Measurements from ENCODE around the gene KIF21A. TPM values are rescaled to one million over a fixed set of nuclear protein-coding genes. Genes with fewer than 3 reads are reported as not detected.

Gene KIF21A
- total RNA-seq, 1 donor from 2014 or later = 37.4 TPM

DNA sequence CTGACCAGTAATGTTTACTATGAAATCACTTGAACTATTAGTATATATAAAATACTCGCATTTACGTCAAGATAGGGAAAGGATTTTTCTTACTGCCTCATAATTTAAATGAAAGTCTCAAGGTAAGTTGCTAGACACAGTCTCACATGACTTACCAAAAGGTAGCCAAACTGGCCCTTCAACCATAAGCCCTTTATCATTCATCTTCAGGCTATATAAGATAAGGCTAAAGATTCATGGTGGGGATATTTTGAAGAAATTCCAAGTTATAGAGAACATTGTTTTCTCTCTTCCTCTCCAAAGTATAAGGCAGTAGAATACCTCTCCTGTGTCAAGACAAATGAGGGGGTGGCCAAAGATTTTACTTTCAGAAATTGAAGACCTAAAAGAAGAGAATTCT is 23.4 kb downstream of the KIF21A start:
- Histone ChIP-seq H3K36me3 (ENCODE audit: control insufficient read depth, insufficient read depth, low read length) (no peaks in the 10 kb centered on the region), H3K4me3 (ENCODE audit: low read depth, low read length) (no peak overlapping the region), H3K27me3 (ENCODE audit: control insufficient read depth, insufficient read depth, low read length) (no peaks in the 10 kb centered on the region)
- DNase-seq (ENCODE audit: low read depth) = no peak
- FAIRE-seq = no peak
- TF ChIP-seq, protein P1, sequence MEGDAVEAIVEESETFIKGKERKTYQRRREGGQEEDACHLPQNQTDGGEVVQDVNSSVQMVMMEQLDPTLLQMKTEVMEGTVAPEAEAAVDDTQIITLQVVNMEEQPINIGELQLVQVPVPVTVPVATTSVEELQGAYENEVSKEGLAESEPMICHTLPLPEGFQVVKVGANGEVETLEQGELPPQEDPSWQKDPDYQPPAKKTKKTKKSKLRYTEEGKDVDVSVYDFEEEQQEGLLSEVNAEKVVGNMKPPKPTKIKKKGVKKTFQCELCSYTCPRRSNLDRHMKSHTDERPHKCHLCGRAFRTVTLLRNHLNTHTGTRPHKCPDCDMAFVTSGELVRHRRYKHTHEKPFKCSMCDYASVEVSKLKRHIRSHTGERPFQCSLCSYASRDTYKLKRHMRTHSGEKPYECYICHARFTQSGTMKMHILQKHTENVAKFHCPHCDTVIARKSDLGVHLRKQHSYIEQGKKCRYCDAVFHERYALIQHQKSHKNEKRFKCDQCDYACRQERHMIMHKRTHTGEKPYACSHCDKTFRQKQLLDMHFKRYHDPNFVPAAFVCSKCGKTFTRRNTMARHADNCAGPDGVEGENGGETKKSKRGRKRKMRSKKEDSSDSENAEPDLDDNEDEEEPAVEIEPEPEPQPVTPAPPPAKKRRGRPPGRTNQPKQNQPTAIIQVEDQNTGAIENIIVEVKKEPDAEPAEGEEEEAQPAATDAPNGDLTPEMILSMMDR (IDR thresholded peaks at IDR 0.05; ENCODE audit: insufficient read depth, low read length, severe bottlenecking) = no peak

DNA sequence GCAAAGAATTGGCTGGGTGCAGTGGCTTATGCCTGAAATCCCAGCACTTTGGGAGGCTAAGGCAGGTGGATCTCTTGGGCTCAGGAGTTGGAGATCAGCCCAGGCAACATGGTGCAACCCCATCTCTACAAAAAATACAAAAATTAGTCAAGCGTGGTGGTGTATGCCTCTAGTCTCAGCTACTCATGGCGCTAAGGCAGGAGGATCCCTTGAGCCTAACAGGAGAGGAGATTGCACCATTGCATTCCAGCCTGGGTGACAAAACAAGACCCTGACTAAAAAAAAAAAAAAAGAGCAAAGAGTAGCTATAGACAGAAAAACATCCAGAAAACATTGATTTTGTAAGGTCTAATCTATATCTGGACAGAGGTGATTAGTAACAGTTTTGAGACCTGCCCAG is 25.0 kb downstream of the KIF21A start:
- no peaks in the 10 kb centered on the region for H3K27me3 ChIP-seq (ENCODE audit: control insufficient read depth, insufficient read depth, low read length)
- no peak for FAIRE-seq
- no peaks in the 10 kb centered on the region for H3K36me3 ChIP-seq (ENCODE audit: control insufficient read depth, insufficient read depth, low read length)
- DNase-seq (ENCODE audit: low read depth) = no peak
- TF ChIP-seq, protein P1 (IDR thresholded peaks at IDR 0.05; ENCODE audit: insufficient read depth, low read length, severe bottlenecking) = no peak
- H3K4me3 ChIP-seq (ENCODE audit: low read depth, low read length) = no peak overlapping the region

DNA sequence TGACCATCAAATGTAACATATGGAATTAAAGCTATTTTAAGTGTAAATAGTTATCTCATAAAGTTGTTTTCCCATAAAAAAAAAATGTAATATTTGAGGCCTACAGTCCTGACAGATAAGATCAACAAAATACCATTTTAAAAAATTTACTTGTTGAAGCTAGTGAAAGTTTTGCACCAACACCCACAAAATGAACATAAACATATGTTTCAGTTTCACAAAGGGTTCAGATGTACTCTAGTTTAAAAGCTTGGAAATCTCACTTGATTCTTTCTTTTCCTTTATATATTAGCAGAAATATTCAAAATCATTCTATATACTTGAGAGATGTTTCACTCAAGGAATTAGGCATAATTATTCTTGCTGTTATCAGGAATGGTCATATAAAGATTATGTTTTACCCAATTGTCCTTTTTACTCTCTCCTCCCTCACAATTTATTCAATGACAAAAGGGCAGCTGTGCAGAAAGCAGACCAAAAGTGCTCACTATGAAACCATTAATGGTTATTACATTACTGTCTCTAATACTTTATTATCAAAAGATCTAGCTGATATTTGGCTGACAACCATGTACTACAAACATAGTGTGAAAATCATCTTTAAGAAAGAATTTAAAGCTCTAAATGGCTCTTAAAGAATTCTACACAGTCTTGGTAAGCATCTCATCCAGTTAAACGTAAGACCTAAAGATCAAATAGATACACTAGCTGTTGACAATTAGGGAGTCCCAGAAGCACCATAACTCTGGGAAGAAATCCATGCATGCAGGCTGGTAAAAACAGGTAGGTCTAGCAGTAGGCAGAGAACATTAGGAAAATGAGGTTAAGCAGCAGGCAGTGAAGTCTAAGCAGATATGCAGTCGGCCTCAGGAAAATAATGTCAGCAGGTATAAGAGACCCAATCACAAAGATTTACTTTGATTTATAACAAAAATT is 28.8 kb downstream of the KIF21A start:
- Histone ChIP-seq H3K4me3 (ENCODE audit: low read depth, low read length) (no peak overlapping the region), H3K27me3 (ENCODE audit: control insufficient read depth, insufficient read depth, low read length) (no peaks in the 10 kb centered on the region), H3K36me3 (ENCODE audit: control insufficient read depth, insufficient read depth, low read length) (no peaks in the 10 kb centered on the region)
- no peak for FAIRE-seq
- TF ChIP-seq, protein P1 (IDR thresholded peaks at IDR 0.05; ENCODE audit: insufficient read depth, low read length, severe bottlenecking) = no peak
- no peak for DNase-seq (ENCODE audit: low read depth)

- DNase-seq (ENCODE audit: low read depth) = no peak
- TF ChIP-seq, protein P1 (IDR thresholded peaks at IDR 0.05; ENCODE audit: insufficient read depth, low read length, severe bottlenecking) = no peak
- no peak overlapping the region for H3K4me3 ChIP-seq (ENCODE audit: low read depth, low read length)
- FAIRE-seq = no peak
- H3K36me3 ChIP-seq (ENCODE audit: control insufficient read depth, insufficient read depth, low read length) = no peaks in the 10 kb centered on the region
- no peaks in the 10 kb centered on the region for H3K27me3 ChIP-seq (ENCODE audit: control insufficient read depth, insufficient read depth, low read length)
These were observed 30.7 kb downstream of the KIF21A start for GRCh38 chr12:39412210-39412609.

DNA sequence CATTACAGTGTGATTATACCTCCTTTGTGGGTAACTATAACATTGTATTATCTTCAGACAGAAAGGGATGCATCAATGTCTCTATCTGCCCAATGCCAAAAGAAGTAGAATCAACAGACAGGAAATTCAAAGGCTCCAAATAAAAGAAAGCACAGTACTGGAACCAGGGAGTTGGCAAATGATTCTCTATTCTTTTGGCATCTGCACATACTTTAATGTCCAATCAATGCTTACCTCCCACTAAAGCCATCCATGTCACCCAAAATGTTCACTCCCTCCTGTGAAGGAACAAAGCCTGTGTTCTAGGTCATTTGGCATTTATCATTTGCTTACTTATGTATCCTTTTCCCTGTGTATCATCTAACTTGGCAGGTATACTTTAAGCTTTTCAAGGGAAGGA is 36.7 kb downstream of the KIF21A start:
- DNase-seq (ENCODE audit: low read depth) (no peak), FAIRE-seq (no peak)
- no peak overlapping the region for H3K4me3 ChIP-seq (ENCODE audit: low read depth, low read length)
- no peaks in the 10 kb centered on the region for H3K27me3 ChIP-seq (ENCODE audit: control insufficient read depth, insufficient read depth, low read length)
- TF ChIP-seq, protein P1 (IDR thresholded peaks at IDR 0.05; ENCODE audit: insufficient read depth, low read length, severe bottlenecking) = no peak
- H3K36me3 ChIP-seq (ENCODE audit: control insufficient read depth, insufficient read depth, low read length) = no peaks in the 10 kb centered on the region

All from bronchial epithelial cell (primary cell).